ES-I3 (cell line): ENCODE measurements around the gene DLGAP1.

Source experiments
- H3K36me3 ChIP-seq: 2 replicates; pipeline ENCODE4 v1.6.1; 2013; ENCODE audit warnings: mild to moderate bottlenecking, low read length, control low read depth, moderate library complexity; ENCODE audit not compliant: insufficient read depth
- H3K4me1 ChIP-seq: 2 replicates; pipeline ENCODE4 v1.6.1; 2013; ENCODE audit warnings: mild to moderate bottlenecking, control low read depth, low read length; ENCODE audit not compliant: insufficient read depth
- H3K9ac ChIP-seq: 2 replicates; pipeline ENCODE4 v1.6.1; 2013; ENCODE audit warnings: low read depth, mild to moderate bottlenecking, low read length, moderate library complexity
- H3K9me3 ChIP-seq: 2 replicates; pipeline ENCODE4 v1.6.1; 2013; ENCODE audit warnings: mild to moderate bottlenecking, low read length, moderate library complexity; ENCODE audit not compliant: control insufficient read depth, insufficient read depth

DLGAP1 gene

GRCh38 chr18:3875376-3875775, 579.7 kb downstream of the DLGAP1 start:
- peaks cover 9% of the 10 kb centered on the region for H3K4me1 ChIP-seq
- no peaks in the 10 kb centered on the region for H3K9me3 ChIP-seq

GRCh38 chr18:3874581-3874980, 580.5 kb downstream of the DLGAP1 start:
- no peaks in the 10 kb centered on the region for H3K9me3 ChIP-seq
- no peak overlapping the region for H3K9ac ChIP-seq
- H3K36me3 ChIP-seq, result no peaks in the 10 kb centered on the region
- peaks cover 9% of the 10 kb centered on the region for H3K4me1 ChIP-seq

More at GRCh38 chr18:3875376-3875775, 579.7 kb downstream of the DLGAP1 start:
- Histone ChIP-seq H3K36me3 (no peaks in the 10 kb centered on the region), H3K9ac (no peak overlapping the region)

- Histone ChIP-seq H3K9ac (no peak overlapping the region), H3K36me3 (no peaks in the 10 kb centered on the region), H3K9me3 (no peaks in the 10 kb centered on the region), H3K4me1 (peaks cover 9% of the 10 kb centered on the region)
Measured at GRCh38 chr18:3874125-3874524, 581.0 kb downstream of the DLGAP1 start.

- peaks cover 9% of the 10 kb centered on the region for H3K4me1 ChIP-seq
- H3K36me3 ChIP-seq, result no peaks in the 10 kb centered on the region
- no peak overlapping the region for H3K9ac ChIP-seq
- no peaks in the 10 kb centered on the region for H3K9me3 ChIP-seq
Measured at GRCh38 chr18:3873698-3874097, 581.4 kb downstream of the DLGAP1 start.

- Histone ChIP-seq H3K9ac (no peak overlapping the region), H3K4me1 (peaks cover 12% of the 10 kb centered on the region), H3K9me3 (no peaks in the 10 kb centered on the region), H3K36me3 (no peaks in the 10 kb centered on the region)
Measured at GRCh38 chr18:3873211-3873610, 581.9 kb downstream of the DLGAP1 start.

- Histone ChIP-seq H3K4me1 (peaks cover 13% of the 10 kb centered on the region), H3K36me3 (no peaks in the 10 kb centered on the region), H3K9ac (no peak overlapping the region), H3K9me3 (no peaks in the 10 kb centered on the region)
Measured at GRCh38 chr18:3872641-3873040, 582.5 kb downstream of the DLGAP1 start.

- H3K9me3 ChIP-seq, result no peaks in the 10 kb centered on the region
- no peaks in the 10 kb centered on the region for H3K36me3 ChIP-seq
- H3K4me1 ChIP-seq, result peaks cover 13% of the 10 kb centered on the region
- no peak overlapping the region for H3K9ac ChIP-seq
Measured at GRCh38 chr18:3871687-3872086, 583.4 kb downstream of the DLGAP1 start.

GRCh38 chr18:3870914-3871313, 584.2 kb downstream of the DLGAP1 start:
- Histone ChIP-seq H3K9me3 (no peaks in the 10 kb centered on the region), H3K4me1 (peaks cover 13% of the 10 kb centered on the region), H3K9ac (no peak overlapping the region), H3K36me3 (no peaks in the 10 kb centered on the region)

GRCh38 chr18:3869848-3870247, 585.3 kb downstream of the DLGAP1 start:
- peaks cover 13% of the 10 kb centered on the region for H3K4me1 ChIP-seq
- H3K9ac ChIP-seq, result no peak overlapping the region
- H3K9me3 ChIP-seq, result no peaks in the 10 kb centered on the region
- H3K36me3 ChIP-seq, result no peaks in the 10 kb centered on the region

GRCh38 chr18:3867864-3868311, 587.2 kb downstream of the DLGAP1 start:
- H3K9ac ChIP-seq, result no peak overlapping the region
- peaks cover 4% of the 10 kb centered on the region; the same call in 1 of the 2 replicates for H3K4me1 ChIP-seq
- no peaks in the 10 kb centered on the region for H3K9me3 ChIP-seq
- H3K36me3 ChIP-seq, result no peaks in the 10 kb centered on the region

GRCh38 chr18:3867236-3867635, 587.9 kb downstream of the DLGAP1 start:
- H3K9ac ChIP-seq, result no peak overlapping the region

GRCh38 chr18:3864669-3865298, 590.3 kb downstream of the DLGAP1 start:
- Histone ChIP-seq H3K4me1 (peaks cover 4% of the 10 kb centered on the region; the same call in 1 of the 2 replicates), H3K36me3 (no peaks in the 10 kb centered on the region), H3K9ac (no peak overlapping the region), H3K9me3 (no peaks in the 10 kb centered on the region)

More at GRCh38 chr18:3867236-3867635, 587.9 kb downstream of the DLGAP1 start:
- Histone ChIP-seq H3K9me3 (no peaks in the 10 kb centered on the region), H3K4me1 (peaks cover 4% of the 10 kb centered on the region; the same call in 1 of the 2 replicates), H3K36me3 (no peaks in the 10 kb centered on the region)

GRCh38 chr18:3863593-3863992, 591.5 kb downstream of the DLGAP1 start:
- Histone ChIP-seq H3K4me1 (peaks cover 4% of the 10 kb centered on the region; the same call in 1 of the 2 replicates), H3K9me3 (no peaks in the 10 kb centered on the region)

GRCh38 chr18:3863006-3863405, 592.1 kb downstream of the DLGAP1 start:
- H3K36me3 ChIP-seq, result no peaks in the 10 kb centered on the region
- H3K9ac ChIP-seq, result no peak overlapping the region
- no peaks in the 10 kb centered on the region for H3K9me3 ChIP-seq
- no peaks in the 10 kb centered on the region; the same call in 1 of the 2 replicates for H3K4me1 ChIP-seq

More at GRCh38 chr18:3863593-3863992, 591.5 kb downstream of the DLGAP1 start:
- Histone ChIP-seq H3K36me3 (no peaks in the 10 kb centered on the region), H3K9ac (no peak overlapping the region)

GRCh38 chr18:3861495-3861894, 593.6 kb downstream of the DLGAP1 start:
- Histone ChIP-seq H3K36me3 (no peaks in the 10 kb centered on the region), H3K9me3 (no peaks in the 10 kb centered on the region), H3K9ac (no peak overlapping the region), H3K4me1 (no peaks in the 10 kb centered on the region)
